K562 (cell line): ENCODE data around the gene HTR3C. TPM values are rescaled to one million over a fixed set of nuclear protein-coding genes. Genes with fewer than 3 reads are reported as not detected.

Experiments used
- ATF1 ChIP-seq, 2 experiments: fragments of 450-650 bp in 1 of 2; IDR thresholded peaks; 2 replicates each; pipeline ENCODE4 v1.6.1; 2016; ENCODE audit warnings: missing compliant biosample characterization in 1 of 2, missing genetic modification characterization in 1 of 2
- C11orf30 ChIP-seq: fragments of 450-650 bp; IDR thresholded peaks from 2 replicates; pipeline ENCODE4 v1.6.1; 2016; ENCODE audit warnings: low read depth, mild to moderate bottlenecking
- CTCF ChIP-seq, 3 experiments: IDR thresholded peaks in 2 of 3; conservative IDR thresholded peaks in 1 of 3; 2 replicates each; pipeline ENCODE4 v1.5.1; 2011 to 2012; ENCODE audit warnings: low read length in 3 of 3, mild to moderate bottlenecking in 3 of 3, control low read depth in 2 of 3, improper control_type of control experiment in 1 of 3, inconsistent platforms in 1 of 3, low read depth in 1 of 3, mixed read lengths in 1 of 3, moderate library complexity in 1 of 3; ENCODE audit not compliant: insufficient read depth in 2 of 3
- ETS1 ChIP-seq: conservative IDR thresholded peaks from 2 replicates; pipeline ENCODE4 v1.6.1; 2011; ENCODE audit warnings: low read depth, mild to moderate bottlenecking, low read length; ENCODE audit not compliant: control insufficient read depth
- HMG20A ChIP-seq: fragments of 450-650 bp; formaldehyde crosslinking; conservative IDR thresholded peaks from 2 replicates; pipeline ENCODE4 v1.4.0; 2020; ENCODE audit warnings: mild to moderate bottlenecking, mixed read lengths
- NR0B1 ChIP-seq: fragments of 450-650 bp; IDR thresholded peaks from one replicate; pipeline ENCODE4 v1.6.1; 2018; ENCODE audit warnings: mild to moderate bottlenecking, moderate library complexity; ENCODE audit not compliant: partially characterized antibody
- SLC30A9 ChIP-seq: fragments of 250-450 bp; sonication (Bioruptor Pico); IDR thresholded peaks from 2 replicates; pipeline ENCODE4 v1.8.0; 2022; ENCODE audit warnings: mild to moderate bottlenecking, moderate library complexity
- SMARCE1 ChIP-seq: fragments of 450-650 bp; IDR thresholded peaks from 2 replicates; pipeline ENCODE4 v1.7.1; 2016; ENCODE audit warnings: mild to moderate bottlenecking
- SREBF1 ChIP-seq: fragments of 150-350 bp; IDR thresholded peaks from 2 replicates; pipeline ENCODE4 v1.6.1; 2014; ENCODE audit warnings: antibody characterized with exemption, low read depth, low read length, borderline replicate concordance
- SRSF3 ChIP-seq: fragments of 200-400 bp; formaldehyde crosslinking; IDR thresholded peaks from 2 replicates; pipeline ENCODE4 v1.6.1; 2016; ENCODE audit warnings: mild to moderate bottlenecking, low read length, moderate library complexity; ENCODE audit not compliant: insufficient read depth
- TFAP4 ChIP-seq: sonication (generic); formaldehyde crosslinking; IDR thresholded peaks from 2 replicates; pipeline ENCODE4 v1.8.0; 2022; ENCODE audit warnings: missing genetic modification reagents, mild to moderate bottlenecking, moderate library complexity, borderline replicate concordance
- U2AF1 ChIP-seq: fragments of 200-400 bp; formaldehyde crosslinking; optimal IDR thresholded peaks from 2 replicates; pipeline ENCODE3; 2017; ENCODE audit warnings: mild to moderate bottlenecking, low read depth, low read length, moderate library complexity
- YBX1 ChIP-seq: fragments of 450-650 bp; IDR thresholded peaks from 2 replicates; pipeline ENCODE4 v1.7.1; 2016; ENCODE audit warnings: mild to moderate bottlenecking
- ZMIZ1 ChIP-seq, 2 experiments: fragments of 150-350 bp in 1 of 2; IDR thresholded peaks; 2 replicates each; pipeline ENCODE4 v1.6.1; 2012 to 2016; ENCODE audit warnings: low read depth in 2 of 2, low read length in 2 of 2, mild to moderate bottlenecking in 1 of 2, moderate library complexity in 1 of 2
- ZNF699 ChIP-seq: fragments of 250-450 bp; sonication (Bioruptor Pico); IDR thresholded peaks from 2 replicates; pipeline ENCODE4 v1.8.0; 2021; ENCODE audit warnings: mild to moderate bottlenecking, moderate library complexity; ENCODE audit not compliant: insufficient replicate concordance
- polyA plus RNA-seq, 8 experiments: library from polyadenylated mRNA; depleted of rRNA in 4 of 8; stranded (reverse) in 5 of 8; unstranded in 3 of 8; fragments of >200 nt; fragmentation: Nextera tagmentation in 2 of 8; fragmentation: Illumina TruSeq in 1 of 8; extraction: Ambion mirVana in 2 of 8; extraction: Trizol in 1 of 8; gene quantifications; 2 replicates each; pipeline versions ENCODE4 v1.2.1 to v1.2.3, GENCODE V29; 2011 to 2014; ENCODE audit warnings: inconsistent platforms in 1 of 8, missing spikeins in 1 of 8
- total RNA-seq, 7 experiments: library from RNA; depleted of rRNA in 6 of 7; stranded (reverse); fragments of >200 nt in 6 of 7; fragmentation: Illumina TruSeq in 2 of 7; extraction: Trizol in 2 of 7; gene quantifications; 2 replicates each; pipeline versions ENCODE4 v1.2.1 to v1.2.3, GENCODE V29; 2011 to 2021; ENCODE audit warnings: low replicate concordance in 1 of 7

The HTR3C gene
- total and polyA plus RNA-seq, 9 of the 15 experiments (the other 6 are each of a cell fraction or from before 2014, with no cell fraction given), result 0.04 to 0.06 TPM; not detected in 7

GRCh38 chr3:184017672-184018423, 35.0 kb upstream of the HTR3C start, which contains the start of gene ABCC5 (continued):
- 0 out of 6 replicates have a peak, but pooled peaks of 1 of the 3 experiments have one; percentile 21 for TF ChIP-seq CTCF (IDR thresholded peaks at IDR 0.05 in 2 of 3, conservative IDR thresholded peaks at IDR 0.05 in 1 of 3; ENCODE audit: insufficient read depth in 2 of 3, low read depth in 1 of 3, low read length in 3 of 3)
- no peak for TF ChIP-seq SREBF1
- no peak for TF ChIP-seq YBX1
- peak; percentile 87; the same call in 1 of the 2 replicates for TF ChIP-seq ETS1
- no peak for TF ChIP-seq ZNF699 (CRISPR knock-in tag)
- TF ChIP-seq ATF1 (CRISPR knock-in tag; IDR thresholded peaks at IDR 0.05), result no peak
- TF ChIP-seq ATF1 (tag; IDR thresholded peaks at IDR 0.05), result peak; percentile 86
- TF ChIP-seq U2AF1, result no peak
- TF ChIP-seq TFAP4, result peak; percentile 80
- peak; percentile 93 for TF ChIP-seq SMARCE1
- TF ChIP-seq SRSF3, result no peak
- no peak for TF ChIP-seq SLC30A9 (CRISPR knock-in tag)
- TF ChIP-seq NR0B1, result no peak
- peak; percentile 62 to 82; a peak in 3 of 4 replicates for TF ChIP-seq ZMIZ1 (IDR thresholded peaks at IDR 0.05; ENCODE audit: low read depth in 2 of 2, low read length in 2 of 2)
- peak; percentile 64; the same call in 1 of the 2 replicates for TF ChIP-seq C11orf30
- TF ChIP-seq HMG20A, result no peak
